Fibroblast of villous mesenchyme (primary cell): Measurements from ENCODE around the gene CD36. TPM values are rescaled to one million over a fixed set of nuclear protein-coding genes. Genes with fewer than 3 reads are reported as not detected.

Source experiments
- DNase-seq: peaks from one replicate; pipeline ENCODE4 v3.0.0-alpha.2; 2010; ENCODE audit warnings: low read depth
- H3K4me3 ChIP-seq: 2 replicates; pipeline ENCODE4 v1.5.1; 2011; ENCODE audit warnings: low read depth, mild to moderate bottlenecking, low read length
- total RNA-seq: library from RNA; depleted of rRNA; stranded (reverse); fragments of >200 nt; gene quantifications from 2 replicates; pipeline ENCODE4 v1.2.3, GENCODE V29; 2012
- TF ChIP-seq, protein P1 (sequence below): IDR thresholded peaks from 2 replicates; pipeline ENCODE4 v1.5.1; 2012; ENCODE audit warnings: low read depth, mild to moderate bottlenecking, low read length; ENCODE audit not compliant: insufficient read depth

The CD36 gene
- total RNA-seq, 1 donor, result 4.3 TPM

DNA sequence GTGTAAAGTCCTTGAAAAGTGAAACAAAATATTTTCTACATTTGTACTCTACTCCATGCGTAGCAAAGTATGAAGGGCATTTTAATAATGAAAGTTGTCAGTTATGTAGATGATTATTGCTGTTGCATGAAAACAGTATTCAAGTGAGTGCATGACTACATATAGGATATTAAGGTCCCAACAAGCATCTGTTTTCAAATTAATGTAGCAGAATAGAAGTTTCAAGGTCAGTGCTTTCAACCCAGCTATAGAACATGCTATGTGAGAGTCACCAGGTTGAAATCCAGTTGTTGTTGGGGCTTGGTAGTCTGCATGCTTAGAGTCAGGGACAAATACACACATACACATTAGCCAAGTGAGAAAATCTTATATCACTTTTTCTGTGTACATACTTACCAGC is 14.8 kb downstream of the CD36 start:
- DNase-seq, result no peak
- H3K4me3 ChIP-seq, result no peak overlapping the region
- TF ChIP-seq, protein P1, sequence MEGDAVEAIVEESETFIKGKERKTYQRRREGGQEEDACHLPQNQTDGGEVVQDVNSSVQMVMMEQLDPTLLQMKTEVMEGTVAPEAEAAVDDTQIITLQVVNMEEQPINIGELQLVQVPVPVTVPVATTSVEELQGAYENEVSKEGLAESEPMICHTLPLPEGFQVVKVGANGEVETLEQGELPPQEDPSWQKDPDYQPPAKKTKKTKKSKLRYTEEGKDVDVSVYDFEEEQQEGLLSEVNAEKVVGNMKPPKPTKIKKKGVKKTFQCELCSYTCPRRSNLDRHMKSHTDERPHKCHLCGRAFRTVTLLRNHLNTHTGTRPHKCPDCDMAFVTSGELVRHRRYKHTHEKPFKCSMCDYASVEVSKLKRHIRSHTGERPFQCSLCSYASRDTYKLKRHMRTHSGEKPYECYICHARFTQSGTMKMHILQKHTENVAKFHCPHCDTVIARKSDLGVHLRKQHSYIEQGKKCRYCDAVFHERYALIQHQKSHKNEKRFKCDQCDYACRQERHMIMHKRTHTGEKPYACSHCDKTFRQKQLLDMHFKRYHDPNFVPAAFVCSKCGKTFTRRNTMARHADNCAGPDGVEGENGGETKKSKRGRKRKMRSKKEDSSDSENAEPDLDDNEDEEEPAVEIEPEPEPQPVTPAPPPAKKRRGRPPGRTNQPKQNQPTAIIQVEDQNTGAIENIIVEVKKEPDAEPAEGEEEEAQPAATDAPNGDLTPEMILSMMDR, result no peak

DNA sequence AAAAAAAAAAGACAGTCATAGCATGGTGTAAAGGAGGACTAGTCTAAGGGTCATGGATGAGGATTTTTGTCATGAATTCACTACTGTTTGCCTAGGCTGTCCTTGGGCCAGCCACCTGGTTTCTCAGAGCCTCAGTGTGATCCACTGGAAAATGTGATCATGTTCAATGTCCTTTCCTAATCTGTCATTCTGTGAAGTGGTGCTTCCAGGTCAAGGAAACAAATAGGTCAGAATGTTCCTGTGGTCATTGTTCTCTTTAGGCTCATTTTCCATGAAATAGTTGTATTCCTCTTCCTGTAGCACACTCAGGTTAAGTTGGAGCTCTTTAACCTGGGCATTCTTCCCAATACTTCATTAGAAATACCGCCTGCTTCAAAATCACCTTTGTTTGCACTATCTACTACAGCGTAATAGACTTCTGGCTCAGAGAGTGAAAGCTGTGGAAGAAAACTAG is 16.5 kb downstream of the CD36 start:
- H3K4me3 ChIP-seq, result no peak overlapping the region
- TF ChIP-seq, protein P1, result no peak
- no peak for DNase-seq

DNA sequence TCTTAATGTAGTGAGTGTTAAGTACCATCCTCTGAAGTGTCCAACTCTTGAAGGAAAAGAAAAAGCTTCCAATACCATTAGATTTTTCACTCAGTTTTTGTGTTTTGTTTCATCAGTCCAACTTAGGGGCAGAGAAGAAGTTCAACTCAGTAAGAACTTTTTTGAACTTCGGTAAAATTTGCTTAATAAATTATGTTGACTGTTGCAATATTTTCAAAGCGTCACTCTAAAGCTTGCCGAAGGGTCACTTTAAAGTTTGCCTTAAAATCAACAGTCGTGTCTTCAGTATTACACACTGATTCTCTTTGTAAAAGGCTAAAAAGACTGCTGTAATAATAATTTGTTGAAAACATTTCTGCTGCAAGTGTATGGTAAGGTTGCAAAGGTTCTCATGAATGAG is 17.6 kb downstream of the CD36 start:
- TF ChIP-seq, protein P1, result no peak
- no peak for DNase-seq
- no peak overlapping the region for H3K4me3 ChIP-seq

DNA sequence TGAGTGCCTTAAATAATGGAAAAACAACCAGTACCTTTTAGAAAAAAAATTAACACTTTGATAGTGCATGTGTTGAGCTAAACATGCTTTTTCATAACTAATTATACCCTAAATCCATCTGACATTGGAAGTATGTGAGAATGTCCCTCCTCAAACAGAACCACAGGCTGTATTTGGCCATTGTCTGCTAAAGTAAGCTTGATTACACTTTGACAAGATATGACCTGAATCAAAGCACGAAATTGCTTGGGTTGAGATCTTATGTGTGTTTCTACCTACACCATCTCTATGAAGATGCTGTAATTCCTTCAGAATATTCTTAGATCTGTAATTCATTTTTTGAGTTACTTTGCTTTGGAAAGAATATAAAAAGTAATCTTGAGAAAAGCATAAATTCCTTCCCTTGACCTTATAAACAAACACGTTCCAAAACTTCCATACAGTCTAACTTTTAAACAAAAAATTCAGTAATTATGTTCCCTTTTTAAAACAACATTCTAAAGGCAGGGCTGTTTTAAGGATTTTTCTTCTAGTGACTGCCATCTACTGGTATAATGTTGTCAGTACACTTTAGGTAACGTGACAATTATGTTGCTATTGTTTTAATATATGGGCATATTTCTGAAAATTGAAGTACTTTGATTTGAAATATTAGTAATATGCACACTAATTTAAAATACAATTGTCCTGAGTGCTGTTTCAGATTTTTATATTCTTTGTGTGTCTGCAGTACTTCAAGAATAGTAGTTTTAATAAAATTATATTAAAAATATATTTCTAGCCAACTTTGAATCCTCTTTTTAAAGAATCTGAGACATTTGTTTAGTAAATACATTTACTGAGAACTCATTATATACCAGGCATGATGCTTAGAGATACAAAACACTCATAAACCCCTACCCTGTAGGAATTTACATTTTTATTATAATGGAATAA is 20.9 kb downstream of the CD36 start:
- DNase-seq, result peak; percentile 55
- TF ChIP-seq, protein P1, result peak; percentile 62
- no peak overlapping the region for H3K4me3 ChIP-seq

DNA sequence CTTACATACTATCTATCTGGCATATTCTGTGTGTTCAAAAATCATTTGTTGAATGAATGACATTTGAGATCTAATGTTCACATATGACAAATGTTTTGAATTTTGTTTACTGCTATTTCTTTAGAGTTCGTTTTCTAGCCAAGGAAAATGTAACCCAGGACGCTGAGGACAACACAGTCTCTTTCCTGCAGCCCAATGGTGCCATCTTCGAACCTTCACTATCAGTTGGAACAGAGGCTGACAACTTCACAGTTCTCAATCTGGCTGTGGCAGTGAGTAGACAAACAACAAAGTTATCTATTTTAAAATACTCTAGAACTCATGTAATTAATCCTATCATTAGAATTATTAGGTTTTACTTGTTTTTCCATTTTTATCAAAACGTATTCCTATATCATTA is 22.5 kb downstream of the CD36 start:
- DNase-seq, result no peak
- no peak overlapping the region for H3K4me3 ChIP-seq
- TF ChIP-seq, protein P1, result no peak

DNA sequence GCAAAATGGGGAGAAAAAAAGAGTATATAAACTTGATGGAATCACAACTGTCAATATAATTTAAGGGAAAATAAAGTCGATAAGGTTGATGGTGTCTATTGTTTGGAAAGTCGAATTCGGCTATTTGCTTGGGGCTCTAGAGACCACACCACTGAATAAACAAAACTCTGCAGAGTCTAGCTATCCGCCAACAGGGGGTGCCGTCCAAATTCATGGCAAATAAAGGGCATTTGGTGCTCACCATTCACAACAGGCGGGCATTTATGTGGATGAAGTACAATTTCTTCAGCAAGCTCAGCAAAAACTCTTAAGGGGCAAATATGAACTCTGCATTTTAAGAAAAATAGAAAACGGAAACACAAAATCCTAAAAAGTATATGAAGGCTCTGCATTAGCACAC is 23.3 kb downstream of the CD36 start:
- H3K4me3 ChIP-seq, result no peak overlapping the region
- DNase-seq, result no peak
- TF ChIP-seq, protein P1, result peak; percentile 26
